Activated naive CD4-positive, alpha-beta T cell treated with anti-CD3 and anti-CD28 coated beads, Interleukin-2, amount 50 U/mL, for 24 hours (primary cell): ENCODE results near the gene ZNF445.
"Not testable (repeated sequence)": the region's sequence is repeated elsewhere in the genome, so short reads cannot be mapped to it uniquely, and the experiment has no call there.

Experiments
- H3K27ac Mint-ChIP-seq: one replicate; pipeline ENCODE4 v1.8.0; 2021; ENCODE audit warnings: mild to moderate bottlenecking, mixed read lengths
- H3K27me3 Mint-ChIP-seq: one replicate; pipeline ENCODE4 v1.8.0; 2021; ENCODE audit warnings: mixed read lengths
- H3K36me3 Mint-ChIP-seq: one replicate; pipeline ENCODE4 v1.8.0; 2021; ENCODE audit warnings: mixed read lengths
- H3K4me1 Mint-ChIP-seq: one replicate; pipeline ENCODE4 v1.8.0; 2021; ENCODE audit warnings: mixed read lengths
- H3K4me3 Mint-ChIP-seq: one replicate; pipeline ENCODE4 v1.8.0; 2021; ENCODE audit warnings: mild to moderate bottlenecking, mixed read lengths
- H3K9me3 Mint-ChIP-seq: one replicate; pipeline ENCODE4 v1.8.0; 2021; ENCODE audit warnings: mixed read lengths

ZNF445 gene

GRCh38 chr3:44477312-44478030 is at the start of gene ZNF445:
Gene ZNF445 (minus strand): TSS chr3:44477670. CDS start chr3:44455549, 22,121 bp downstream.
- H3K9me3 Mint-ChIP-seq: no peaks in the 10 kb centered on the region
- H3K4me1 Mint-ChIP-seq: peaks cover 30% of the 10 kb centered on the region
- no peaks in the 10 kb centered on the region for H3K27me3 Mint-ChIP-seq
- H3K36me3 Mint-ChIP-seq: no peaks in the 10 kb centered on the region
- H3K4me3 Mint-ChIP-seq: peak within 1 kb of the TSS; percentile 90
- H3K27ac Mint-ChIP-seq: peak within 1 kb of the TSS; percentile 83

- no peaks in the 10 kb centered on the region for H3K4me1 Mint-ChIP-seq
- H3K4me3 Mint-ChIP-seq: no peak overlapping the region
- no peaks in the 10 kb centered on the region for H3K36me3 Mint-ChIP-seq
- H3K9me3 Mint-ChIP-seq: no peaks in the 10 kb centered on the region
- no peak overlapping the region for H3K27ac Mint-ChIP-seq
- peaks cover 19% of the 10 kb centered on the region for H3K27me3 Mint-ChIP-seq
Measured at GRCh38 chr3:44525060-44525459, 47.6 kb upstream of the ZNF445 start.

- H3K4me3 Mint-ChIP-seq: no peak overlapping the region
- H3K4me1 Mint-ChIP-seq: no peaks in the 10 kb centered on the region
- H3K27ac Mint-ChIP-seq: no peak overlapping the region
- H3K9me3 Mint-ChIP-seq: no peaks in the 10 kb centered on the region
- H3K36me3 Mint-ChIP-seq: no peaks in the 10 kb centered on the region
- H3K27me3 Mint-ChIP-seq: peaks cover 22% of the 10 kb centered on the region
Measured at GRCh38 chr3:44522494-44522933, 45.0 kb upstream of the ZNF445 start.

GRCh38 chr3:44521721-44522120 is 44.3 kb upstream of the ZNF445 start:
- Mint-ChIP-seq H3K4me3 (no peak overlapping the region), H3K4me1 (no peaks in the 10 kb centered on the region), H3K9me3 (no peaks in the 10 kb centered on the region), H3K27me3 (peaks cover 22% of the 10 kb centered on the region), H3K36me3 (no peaks in the 10 kb centered on the region), H3K27ac (no peak overlapping the region)

GRCh38 chr3:44518782-44519156 is 41.3 kb upstream of the ZNF445 start:
- Mint-ChIP-seq H3K36me3 (no peaks in the 10 kb centered on the region), H3K9me3 (no peaks in the 10 kb centered on the region), H3K4me1 (peaks cover 2% of the 10 kb centered on the region)

GRCh38 chr3:44516230-44516629 is 38.8 kb upstream of the ZNF445 start:
- H3K36me3 Mint-ChIP-seq: no peaks in the 10 kb centered on the region
- peaks cover 12% of the 10 kb centered on the region for H3K4me1 Mint-ChIP-seq
- H3K27ac Mint-ChIP-seq: no peak overlapping the region
- H3K9me3 Mint-ChIP-seq: no peaks in the 10 kb centered on the region
- H3K4me3 Mint-ChIP-seq: no peak overlapping the region
- H3K27me3 Mint-ChIP-seq: peaks cover 10% of the 10 kb centered on the region

More at GRCh38 chr3:44518782-44519156, 41.3 kb upstream of the ZNF445 start:
- Mint-ChIP-seq H3K4me3 (no peak overlapping the region), H3K27ac (no peak overlapping the region), H3K27me3 (peaks cover 12% of the 10 kb centered on the region)

- Mint-ChIP-seq H3K4me1 (peaks cover 28% of the 10 kb centered on the region), H3K36me3 (no peaks in the 10 kb centered on the region), H3K27ac (no peak overlapping the region), H3K9me3 (no peaks in the 10 kb centered on the region), H3K27me3 (peaks cover 2% of the 10 kb centered on the region), H3K4me3 (no peak overlapping the region)
Measured at GRCh38 chr3:44513513-44513912, 36.0 kb upstream of the ZNF445 start.

GRCh38 chr3:44511238-44511566 is 33.7 kb upstream of the ZNF445 start:
- Mint-ChIP-seq H3K27me3 (no peaks in the 10 kb centered on the region), H3K4me3 (peak overlapping the region; percentile 95), H3K27ac (peak overlapping the region; percentile 17), H3K4me1 (peaks cover 40% of the 10 kb centered on the region), H3K36me3 (peaks cover 6% of the 10 kb centered on the region), H3K9me3 (peaks cover 2% of the 10 kb centered on the region)

GRCh38 chr3:44510000-44510368 is 32.5 kb upstream of the ZNF445 start:
- peak overlapping the region; percentile 88 for H3K27ac Mint-ChIP-seq
- no peaks in the 10 kb centered on the region for H3K27me3 Mint-ChIP-seq
- peaks cover 16% of the 10 kb centered on the region for H3K36me3 Mint-ChIP-seq
- peaks cover 44% of the 10 kb centered on the region for H3K4me1 Mint-ChIP-seq
- peak overlapping the region; percentile 95 for H3K4me3 Mint-ChIP-seq
- peaks cover 6% of the 10 kb centered on the region for H3K9me3 Mint-ChIP-seq

GRCh38 chr3:44509393-44509921 is 32.0 kb upstream of the ZNF445 start:
- peak overlapping the region; percentile 95 for H3K4me3 Mint-ChIP-seq
- peaks cover 16% of the 10 kb centered on the region for H3K36me3 Mint-ChIP-seq
- peaks cover 44% of the 10 kb centered on the region for H3K4me1 Mint-ChIP-seq
- H3K27me3 Mint-ChIP-seq: no peaks in the 10 kb centered on the region
- peak overlapping the region; percentile 88 for H3K27ac Mint-ChIP-seq
- H3K9me3 Mint-ChIP-seq: peaks cover 6% of the 10 kb centered on the region

- H3K4me3 Mint-ChIP-seq: peak overlapping the region; percentile 2
- H3K36me3 Mint-ChIP-seq: peaks cover 28% of the 10 kb centered on the region
- no peaks in the 10 kb centered on the region for H3K27me3 Mint-ChIP-seq
- no peak overlapping the region for H3K27ac Mint-ChIP-seq
- H3K4me1 Mint-ChIP-seq: peaks cover 40% of the 10 kb centered on the region
- peaks cover 12% of the 10 kb centered on the region for H3K9me3 Mint-ChIP-seq
Measured at GRCh38 chr3:44506961-44507360, 29.5 kb upstream of the ZNF445 start.

- Mint-ChIP-seq H3K9me3 (peaks cover 16% of the 10 kb centered on the region), H3K27ac (no peak overlapping the region), H3K4me1 (peaks cover 36% of the 10 kb centered on the region), H3K27me3 (no peaks in the 10 kb centered on the region), H3K36me3 (peaks cover 32% of the 10 kb centered on the region), H3K4me3 (peak overlapping the region; percentile 2)
Measured at GRCh38 chr3:44506556-44506955, 29.1 kb upstream of the ZNF445 start.

GRCh38 chr3:44504566-44504965 is 27.1 kb upstream of the ZNF445 start:
- Mint-ChIP-seq H3K27me3 (no peaks in the 10 kb centered on the region), H3K4me1 (peaks cover 27% of the 10 kb centered on the region), H3K4me3 (no peak overlapping the region), H3K36me3 (peaks cover 51% of the 10 kb centered on the region), H3K27ac (no peak overlapping the region), H3K9me3 (peaks cover 28% of the 10 kb centered on the region)

GRCh38 chr3:44503178-44503577 is 25.7 kb upstream of the ZNF445 start:
- not testable (repeated sequence) for H3K27ac Mint-ChIP-seq, H3K27me3 Mint-ChIP-seq, H3K4me3 Mint-ChIP-seq
- peaks cover 64% of the 10 kb centered on the region for H3K36me3 Mint-ChIP-seq
- peaks cover 13% of the 10 kb centered on the region for H3K4me1 Mint-ChIP-seq
- peaks cover 34% of the 10 kb centered on the region for H3K9me3 Mint-ChIP-seq

GRCh38 chr3:44501971-44502370 is 24.5 kb upstream of the ZNF445 start:
- Mint-ChIP-seq H3K4me3 (no peak overlapping the region), H3K27me3 (no peaks in the 10 kb centered on the region), H3K4me1 (peaks cover 10% of the 10 kb centered on the region), H3K36me3 (peaks cover 70% of the 10 kb centered on the region), H3K9me3 (peaks cover 34% of the 10 kb centered on the region), H3K27ac (no peak overlapping the region)

GRCh38 chr3:44499899-44500168 is 22.4 kb upstream of the ZNF445 start:
- H3K9me3 Mint-ChIP-seq: peaks cover 28% of the 10 kb centered on the region
- not testable (repeated sequence) for H3K27ac Mint-ChIP-seq, H3K27me3 Mint-ChIP-seq, H3K4me1 Mint-ChIP-seq, H3K4me3 Mint-ChIP-seq
- H3K36me3 Mint-ChIP-seq: peaks cover 62% of the 10 kb centered on the region
